Measurements from ENCODE around the gene CXCR2. TPM values are rescaled to one million over a fixed set of nuclear protein-coding genes. Genes with fewer than 3 reads are reported as not detected.
A peak's percentile ranks its signal among the peaks of the same experiment; 100 is the strongest.
"Not testable (repeated sequence)": the region's sequence is repeated elsewhere in the genome, so short reads cannot be mapped to it uniquely, and the experiment has no call there.

CXCR2 gene
- polyA plus RNA-seq, 4 donors, result 0.06 to 1.3 (median 0.41) TPM

- DNase-seq (ENCODE audit: low read depth in 4 of 4, low spot score in 3 of 4), result no peak
These were observed 3.8 kb downstream of the CXCR2 start for GRCh38 chr2:218129458-218130135.

- DNase-seq (ENCODE audit: low read depth in 4 of 4, low spot score in 3 of 4), result no peak
These were observed 4.5 kb downstream of the CXCR2 start for GRCh38 chr2:218130377-218130776.

GRCh38 chr2:218130822-218131221, 5.0 kb downstream of the CXCR2 start:
- DNase-seq (ENCODE audit: low read depth in 4 of 4, low spot score in 3 of 4), result no peak

GRCh38 chr2:218137514-218137913, 11.7 kb downstream of the CXCR2 start:
- DNase-seq (ENCODE audit: low read depth in 4 of 4, low spot score in 3 of 4), result no peak

- no peak for DNase-seq (ENCODE audit: low read depth in 4 of 4, low spot score in 3 of 4)
These were observed 12.2 kb downstream of the CXCR2 start for GRCh38 chr2:218138047-218138446.

GRCh38 chr2:218145124-218145523, 19.3 kb downstream of the CXCR2 start:
- DNase-seq (ENCODE audit: low read depth in 4 of 4, low spot score in 3 of 4), result peak in 1 of 4 donors; percentile 1

GRCh38 chr2:218146056-218146455, 20.2 kb downstream of the CXCR2 start:
- DNase-seq (ENCODE audit: low read depth in 4 of 4, low spot score in 3 of 4), result no peak

GRCh38 chr2:218149098-218149497, 23.3 kb downstream of the CXCR2 start:
- DNase-seq (ENCODE audit: low read depth in 4 of 4, low spot score in 3 of 4), result no peak

- DNase-seq (ENCODE audit: low read depth in 4 of 4, low spot score in 3 of 4), result no peak
These were observed 24.1 kb downstream of the CXCR2 start for GRCh38 chr2:218149848-218150440.

- no peak for DNase-seq (ENCODE audit: low read depth in 4 of 4, low spot score in 3 of 4)
These were observed 26.3 kb downstream of the CXCR2 start for GRCh38 chr2:218152172-218152571.

GRCh38 chr2:218152777-218153176, 26.9 kb downstream of the CXCR2 start:
- DNase-seq (ENCODE audit: low read depth in 4 of 4, low spot score in 3 of 4), result no peak

GRCh38 chr2:218155953-218156479, 30.2 kb downstream of the CXCR2 start:
- DNase-seq (ENCODE audit: low read depth in 4 of 4, low spot score in 3 of 4), result no peak

- DNase-seq (ENCODE audit: low read depth in 4 of 4, low spot score in 3 of 4), result no peak
These were observed 35.8 kb downstream of the CXCR2 start for GRCh38 chr2:218161644-218162043.

- no peak for DNase-seq (ENCODE audit: low read depth in 4 of 4, low spot score in 3 of 4)
These were observed 37.0 kb downstream of the CXCR2 start for GRCh38 chr2:218162814-218163213.

- DNase-seq (ENCODE audit: low read depth in 4 of 4, low spot score in 3 of 4), result no peak
These were observed 41.0 kb downstream of the CXCR2 start, which contains the start of gene CXCR1 for GRCh38 chr2:218166791-218167190. CXCR1 (minus strand) TSS chr2:218166962; CDS start chr2:218165211, 1,751 bp downstream.

GRCh38 chr2:218168016-218168415, 42.2 kb downstream of the CXCR2 start:
- DNase-seq (ENCODE audit: low read depth in 4 of 4, low spot score in 3 of 4), result no peak

GRCh38 chr2:218168635-218169462, 43.0 kb downstream of the CXCR2 start:
- peak in 2 of 4 donors; percentile 5 to 15 for DNase-seq (ENCODE audit: low read depth in 4 of 4, low spot score in 3 of 4)

- no peak for DNase-seq (ENCODE audit: low read depth in 4 of 4, low spot score in 3 of 4)
These were observed 44.1 kb downstream of the CXCR2 start for GRCh38 chr2:218169757-218170546.

GRCh38 chr2:218171744-218172143, 45.9 kb downstream of the CXCR2 start:
- DNase-seq (ENCODE audit: low read depth in 4 of 4, low spot score in 3 of 4), result not testable (repeated sequence)

GRCh38 chr2:218172845-218173244, 47.0 kb downstream of the CXCR2 start:
- DNase-seq (ENCODE audit: low read depth in 4 of 4, low spot score in 3 of 4), result no peak

Data from left renal pelvis (tissue), 4 donors.